ELR (cell line): ENCODE results near the gene RNASE1.

Source experiments
- DNase-seq: peaks from one replicate; pipeline ENCODE4 v3.0.0-alpha.2; 2015; ENCODE audit warnings: low read depth

Gene RNASE1

GRCh38 chr14:20807304-20808161 is 4.9 kb upstream of the RNASE1 start:
- no peak for DNase-seq

- no peak for DNase-seq
Observed at GRCh38 chr14:20805485-20805884, 2.8 kb upstream of the RNASE1 start.

GRCh38 chr14:20803223-20803622 is 579 bp upstream of the RNASE1 start:
- no peak for DNase-seq

GRCh38 chr14:20801726-20802125 is 918 bp downstream of the RNASE1 start:
- DNase-seq, result no peak

GRCh38 chr14:20799892-20800544 is 2.6 kb downstream of the RNASE1 start:
- DNase-seq, result no peak

- no peak for DNase-seq
Observed at GRCh38 chr14:20799456-20799891, 3.2 kb downstream of the RNASE1 start.

GRCh38 chr14:20798932-20799331 is 3.7 kb downstream of the RNASE1 start:
- DNase-seq, result no peak

GRCh38 chr14:20798318-20798717 is 4.3 kb downstream of the RNASE1 start:
- no peak for DNase-seq

- DNase-seq, result no peak
Observed at GRCh38 chr14:20797164-20797563, 5.5 kb downstream of the RNASE1 start.

- no peak for DNase-seq
Observed at GRCh38 chr14:20794644-20795369, 7.8 kb downstream of the RNASE1 start.

- no peak for DNase-seq
Observed at GRCh38 chr14:20792556-20792955, 10.1 kb downstream of the RNASE1 start.

GRCh38 chr14:20791597-20791996 is 11.0 kb downstream of the RNASE1 start:
- DNase-seq, result no peak

- no peak for DNase-seq
Observed at GRCh38 chr14:20791187-20791586, 11.5 kb downstream of the RNASE1 start.

GRCh38 chr14:20790464-20791116 is 12.1 kb downstream of the RNASE1 start:
- DNase-seq, result no peak

- no peak for DNase-seq
Observed at GRCh38 chr14:20789230-20789813, 13.3 kb downstream of the RNASE1 start.

GRCh38 chr14:20787025-20787424 is 15.6 kb downstream of the RNASE1 start:
- DNase-seq, result no peak

- DNase-seq, result no peak
Observed at GRCh38 chr14:20782280-20782890, 20.3 kb downstream of the RNASE1 start.

- no peak for DNase-seq
Observed at GRCh38 chr14:20781803-20782202, 20.8 kb downstream of the RNASE1 start.

- no peak for DNase-seq
Observed at GRCh38 chr14:20775901-20776300, 26.7 kb downstream of the RNASE1 start.

GRCh38 chr14:20775043-20775442 is 27.6 kb downstream of the RNASE1 start:
- no peak for DNase-seq

- DNase-seq, result no peak
Observed at GRCh38 chr14:20774258-20774824, 28.3 kb downstream of the RNASE1 start.
